SK-N-SH (cell line): Measurements from ENCODE around the gene THSD7A. TPM values are rescaled to one million over a fixed set of nuclear protein-coding genes. Genes with fewer than 3 reads are reported as not detected.

Source experiments
- CTCF ChIA-PET: fragments of 300-600, 350-600 bp; formaldehyde crosslinking; extraction: SDS; loops from one replicate; lab custom pipeline; 2021; lab: Yijun Ruan, JAX
- POLR2A ChIA-PET: fragments of 350-600 bp; sonication (Branson Sonifier 250); formaldehyde crosslinking; extraction: SDS; loops from one replicate; lab custom pipeline; 2020; ENCODE audit warnings: antibody characterized with exemption, inconsistent platforms; lab: Yijun Ruan, JAX
- DNase-seq: peaks from one replicate; pipeline ENCODE4 v3.0.0; 2012
- H2AFZ ChIP-seq: fragments of 200-600 bp; sonication (generic); 2 replicates; pipeline ENCODE4 v1.8.1; 2016; ENCODE audit warnings: antibody characterized with exemption, mild to moderate bottlenecking, low read depth
- H3F3A ChIP-seq: fragments of 200-600 bp; sonication (generic); replicated peaks from 2 replicates; pipeline ENCODE3; 2016; ENCODE audit warnings: antibody characterized with exemption, mild to moderate bottlenecking; ENCODE audit not compliant: insufficient read depth
- H3K27ac ChIP-seq, 2 experiments: fragments of 200-500 bp in 1 of 2; fragments of 200-600 bp in 1 of 2; sonication (Bioruptor generic) in 1 of 2; sonication (generic), shearing (Covaris generic) in 1 of 2; 2 replicates each; pipeline versions ENCODE4 v1.5.1 to v1.6.1; 2014 to 2016; ENCODE audit warnings: low read depth in 2 of 2, inconsistent platforms in 1 of 2, low read length in 1 of 2, mild to moderate bottlenecking in 1 of 2, mixed read lengths in 1 of 2
- H3K27me3 ChIP-seq: fragments of 200-600 bp; sonication (generic), shearing (Covaris generic); 2 replicates; pipeline ENCODE4 v1.6.1; 2016; ENCODE audit warnings: mixed run types; ENCODE audit not compliant: insufficient read depth
- H3K36me3 ChIP-seq, 2 experiments: fragments of 200-500 bp in 1 of 2; fragments of 200-600 bp in 1 of 2; sonication (Bioruptor generic) in 1 of 2; sonication (generic) in 1 of 2; replicated peaks in 1 of 2; 2 replicates each; pipeline versions ENCODE3 to v1.5.1; 2014 to 2016; ENCODE audit warnings: low read length in 1 of 2, mild to moderate bottlenecking in 1 of 2; ENCODE audit not compliant: insufficient read depth in 2 of 2, control insufficient read depth in 1 of 2
- H3K4me1 ChIP-seq, 2 experiments: fragments of 200-500 bp in 1 of 2; fragments of 200-600 bp in 1 of 2; sonication (Bioruptor generic) in 1 of 2; sonication (generic), shearing (Covaris generic) in 1 of 2; 2 replicates each; pipeline versions ENCODE4 v1.5.1 to v1.6.1; 2014 to 2016; ENCODE audit warnings: low read depth in 1 of 2, low read length in 1 of 2, mixed run types in 1 of 2; ENCODE audit not compliant: insufficient read depth in 2 of 2, control insufficient read depth in 1 of 2
- H3K4me2 ChIP-seq: fragments of 200-600 bp; sonication (generic), shearing (Covaris generic); 2 replicates; pipeline ENCODE4 v1.6.1; 2017; ENCODE audit warnings: mixed run types
- H3K4me3 ChIP-seq, 2 experiments: fragments of 200-500 bp in 1 of 2; fragments of 200-600 bp in 1 of 2; sonication (Bioruptor generic) in 1 of 2; sonication (generic), shearing (Covaris generic) in 1 of 2; 2 replicates each; pipeline versions ENCODE4 v1.5.1 to v1.8.1; 2014 to 2016; ENCODE audit warnings: low read depth in 2 of 2, inconsistent platforms in 1 of 2, low read length in 1 of 2, mild to moderate bottlenecking in 1 of 2, mixed read lengths in 1 of 2, moderate library complexity in 1 of 2
- H3K79me2 ChIP-seq: fragments of 200-600 bp; sonication (generic); 2 replicates; pipeline ENCODE4 v1.8.1; 2017; ENCODE audit warnings: mild to moderate bottlenecking; ENCODE audit not compliant: insufficient read depth
- H3K9ac ChIP-seq: fragments of 200-600 bp; sonication (generic); 2 replicates; pipeline ENCODE4 v1.6.1; 2017; ENCODE audit warnings: mixed run types
- H3K9me2 ChIP-seq: fragments of 200-600 bp; sonication (generic); 2 replicates; pipeline ENCODE4 v1.6.1; 2017; ENCODE audit warnings: mixed run types
- H3K9me3 ChIP-seq: fragments of 200-600 bp; sonication (generic); 2 replicates; pipeline ENCODE4 v1.6.1; 2017; ENCODE audit warnings: mixed run types, mild to moderate bottlenecking, moderate library complexity
- H4K20me1 ChIP-seq: fragments of 200-600 bp; sonication (generic); 2 replicates; pipeline ENCODE4 v1.6.1; 2017; ENCODE audit warnings: mild to moderate bottlenecking, mixed run types; ENCODE audit not compliant: insufficient read depth
- ELF1 ChIP-seq: IDR thresholded peaks from 2 replicates; pipeline ENCODE4 v1.4.0; 2012
- EP300 ChIP-seq, 2 experiments: IDR thresholded peaks; 2 replicates each; pipeline versions ENCODE4 v1.4.0 to v1.6.1; 2012; ENCODE audit warnings: borderline replicate concordance in 1 of 2, low read depth in 1 of 2, low read length in 1 of 2
- EZH2phosphoT487 ChIP-seq: fragments of 200-600 bp; sonication (generic); IDR thresholded peaks from 2 replicates; pipeline ENCODE4 v1.6.1; 2017; ENCODE audit warnings: low read depth, mixed run types, mild to moderate bottlenecking, antibody characterized with exemption, moderate library complexity, borderline replicate concordance
- FOXM1 ChIP-seq: IDR thresholded peaks from 2 replicates; pipeline ENCODE4 v1.4.0; 2012; ENCODE audit warnings: low read depth, mild to moderate bottlenecking
- GABPA ChIP-seq: IDR thresholded peaks from 2 replicates; pipeline ENCODE4 v1.4.0; 2012; ENCODE audit warnings: low read depth, mild to moderate bottlenecking
- GATA2 ChIP-seq: sonication (generic); formaldehyde crosslinking; IDR thresholded peaks from 2 replicates; pipeline ENCODE4 v1.5.0; 2020; ENCODE audit warnings: mild to moderate bottlenecking, missing genetic modification reagents
- NRF1 ChIP-seq: IDR thresholded peaks from 2 replicates; pipeline ENCODE4 v1.6.1; 2012; ENCODE audit warnings: low read depth, mild to moderate bottlenecking, low read length
- RAD21 ChIP-seq: IDR thresholded peaks from 2 replicates; pipeline ENCODE4 v1.6.1; 2012; ENCODE audit warnings: mild to moderate bottlenecking, low read length
- RCOR1 ChIP-seq: fragments of 150-350 bp; IDR thresholded peaks from 2 replicates; pipeline ENCODE4 v1.6.1; 2017; ENCODE audit warnings: antibody characterized with exemption, low read length
- RFX5 ChIP-seq: IDR thresholded peaks from 2 replicates; pipeline ENCODE4 v1.6.1; 2012; ENCODE audit warnings: mild to moderate bottlenecking, improper control_type of control experiment, low read length
- SIN3A ChIP-seq: IDR thresholded peaks from 2 replicates; pipeline ENCODE4 v1.6.1; 2012; ENCODE audit warnings: low read depth, mild to moderate bottlenecking, low read length, moderate library complexity, borderline replicate concordance
- SMC3 ChIP-seq: IDR thresholded peaks from 2 replicates; pipeline ENCODE4 v1.6.1; 2012; ENCODE audit warnings: low read depth, low read length, improper control_type of control experiment
- TCF12 ChIP-seq: IDR thresholded peaks from 2 replicates; pipeline ENCODE4 v1.4.0; 2012
- YY1 ChIP-seq: IDR thresholded peaks from 2 replicates; pipeline ENCODE4 v1.4.0; 2012; ENCODE audit warnings: low read depth, mild to moderate bottlenecking
- WGBS: methylation state at CpG from one replicate; pipeline ENCODE4 v1.1.6; 2017; ENCODE audit warnings: low lambda C conversion rate; 5-methylcytosine and 5-hydroxymethylcytosine counted together
- polyA plus RNA-seq, 3 experiments: library from polyadenylated mRNA; depleted of rRNA; stranded (reverse); fragments of >200 nt; gene quantifications; 2 replicates each; pipeline ENCODE4 v1.2.3, GENCODE V29; 2012
- TF ChIP-seq, protein P1 (sequence below): IDR thresholded peaks from 2 replicates; pipeline ENCODE4 v1.4.0; 2012; ENCODE audit warnings: low read depth, borderline replicate concordance
- TF ChIP-seq, protein P2 (sequence below): fragments of 150-350 bp; IDR thresholded peaks from 2 replicates; pipeline ENCODE4 v1.6.1; 2016; ENCODE audit warnings: mild to moderate bottlenecking, low read depth, low read length
- TF ChIP-seq, protein P3 (sequence below): fragments of 150-350 bp; IDR thresholded peaks from 2 replicates; pipeline ENCODE4 v1.6.1; 2017; ENCODE audit warnings: antibody characterized with exemption, low read length, low read depth, borderline replicate concordance

The THSD7A gene
- polyA plus RNA-seq, 1 of the 3 experiments (the other 2 are of a cell fraction): 0.16 TPM

DNA sequence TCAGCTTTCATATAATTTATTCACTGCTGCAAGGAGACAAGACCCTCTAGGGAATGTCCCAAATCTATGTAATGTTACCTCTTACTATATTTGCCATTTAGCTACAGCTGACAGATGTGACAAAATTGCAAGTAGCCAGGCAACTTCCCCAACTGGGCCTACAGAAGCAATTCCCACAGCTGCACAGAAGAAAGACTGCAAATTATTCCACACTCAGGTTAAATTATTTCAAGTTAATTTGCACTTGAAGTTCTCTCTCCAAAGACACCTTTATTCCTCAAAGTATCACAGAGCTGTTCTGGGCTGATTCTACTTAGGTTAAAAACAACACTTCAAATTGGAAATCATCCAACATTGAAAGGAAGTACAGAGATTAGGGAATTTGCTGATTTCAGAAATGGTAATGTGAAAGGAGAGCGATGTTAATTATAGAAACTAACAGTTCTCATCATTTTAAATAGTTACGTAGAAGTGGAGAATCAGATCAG is 133.6 kb downstream of the THSD7A start:
- Histone ChIP-seq H3K27ac (peak overlapping the region in 1 of 2 experiments; percentile 20; a peak in 2 of 4 replicates), H3F3A (no peaks in the 10 kb centered on the region), H3K9me3 (no peaks in the 10 kb centered on the region), H3K4me2 (no peak overlapping the region), H3K36me3 (peaks cover 0 to 2% of the 10 kb centered on the region in 2 experiments), H4K20me1 (no peaks in the 10 kb centered on the region), H3K4me1 (peaks cover 0 to 23% of the 10 kb centered on the region in 2 experiments; a peak in 2 of 4 replicates), H3K27me3 (no peaks in the 10 kb centered on the region), H3K79me2 (no peaks in the 10 kb centered on the region), H3K9ac (no peak overlapping the region), H3K4me3 (no peak overlapping the region), H3K9me2 (no peaks in the 10 kb centered on the region), H2AFZ (no peak overlapping the region)
- ChIA-PET POLR2A (no interaction called here), CTCF (interaction anchor here (1.1 to 1.8 kb wide), 3 partner anchors 28 to 271 kb away, joined by 3 to 4 read pairs (median 3); no protein-coding TSS in a partner anchor)
- no peak for DNase-seq
- 72% methylated on average over 2 of the region's 2 CpGs for WGBS
- no peak for TF ChIP-seq SMC3
- TF ChIP-seq RAD21: peak; percentile 3; the same call in 1 of the 2 replicates
- TF ChIP-seq GATA2 (CRISPR knock-in tag): 0 out of 2 replicates have a peak, but pooled peaks have one; percentile 17

DNA sequence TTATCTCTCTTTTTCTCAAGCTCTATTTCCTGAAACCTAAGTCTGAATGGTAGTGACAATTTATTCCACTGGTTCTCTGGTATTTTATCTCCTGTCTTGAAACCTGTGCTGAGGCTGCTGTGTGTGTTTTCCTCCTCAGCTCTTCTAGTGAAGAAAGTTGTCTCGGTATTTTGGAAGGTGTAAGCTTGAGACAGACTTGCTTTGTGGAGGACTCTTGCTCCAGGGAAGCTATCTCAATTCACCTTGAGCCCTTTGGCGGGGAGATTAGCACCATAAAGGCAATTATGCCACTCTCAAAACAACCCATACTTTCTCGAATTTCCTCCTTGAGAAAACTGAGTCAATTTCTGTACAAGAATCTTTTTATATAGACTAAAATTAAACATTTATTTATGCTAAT is 141.6 kb downstream of the THSD7A start:
- TF ChIP-seq, protein P1, sequence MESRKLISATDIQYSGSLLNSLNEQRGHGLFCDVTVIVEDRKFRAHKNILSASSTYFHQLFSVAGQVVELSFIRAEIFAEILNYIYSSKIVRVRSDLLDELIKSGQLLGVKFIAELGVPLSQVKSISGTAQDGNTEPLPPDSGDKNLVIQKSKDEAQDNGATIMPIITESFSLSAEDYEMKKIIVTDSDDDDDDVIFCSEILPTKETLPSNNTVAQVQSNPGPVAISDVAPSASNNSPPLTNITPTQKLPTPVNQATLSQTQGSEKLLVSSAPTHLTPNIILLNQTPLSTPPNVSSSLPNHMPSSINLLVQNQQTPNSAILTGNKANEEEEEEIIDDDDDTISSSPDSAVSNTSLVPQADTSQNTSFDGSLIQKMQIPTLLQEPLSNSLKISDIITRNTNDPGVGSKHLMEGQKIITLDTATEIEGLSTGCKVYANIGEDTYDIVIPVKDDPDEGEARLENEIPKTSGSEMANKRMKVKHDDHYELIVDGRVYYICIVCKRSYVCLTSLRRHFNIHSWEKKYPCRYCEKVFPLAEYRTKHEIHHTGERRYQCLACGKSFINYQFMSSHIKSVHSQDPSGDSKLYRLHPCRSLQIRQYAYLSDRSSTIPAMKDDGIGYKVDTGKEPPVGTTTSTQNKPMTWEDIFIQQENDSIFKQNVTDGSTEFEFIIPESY: no peak
- TF ChIP-seq GABPA (no peak), RCOR1 (no peak), EZH2phosphoT487 (no peak), SMC3 (no peak), NRF1 (no peak), GATA2 (CRISPR knock-in tag) (no peak), FOXM1 (no peak), RFX5 (no peak), EP300 (IDR thresholded peaks at IDR 0.05; ENCODE audit: borderline replicate concordance in 1 of 2, low read depth in 1 of 2, low read length in 1 of 2) (no peak), TCF12 (no peak), ELF1 (no peak), SIN3A (no peak), YY1 (no peak)
- TF ChIP-seq, protein P2, sequence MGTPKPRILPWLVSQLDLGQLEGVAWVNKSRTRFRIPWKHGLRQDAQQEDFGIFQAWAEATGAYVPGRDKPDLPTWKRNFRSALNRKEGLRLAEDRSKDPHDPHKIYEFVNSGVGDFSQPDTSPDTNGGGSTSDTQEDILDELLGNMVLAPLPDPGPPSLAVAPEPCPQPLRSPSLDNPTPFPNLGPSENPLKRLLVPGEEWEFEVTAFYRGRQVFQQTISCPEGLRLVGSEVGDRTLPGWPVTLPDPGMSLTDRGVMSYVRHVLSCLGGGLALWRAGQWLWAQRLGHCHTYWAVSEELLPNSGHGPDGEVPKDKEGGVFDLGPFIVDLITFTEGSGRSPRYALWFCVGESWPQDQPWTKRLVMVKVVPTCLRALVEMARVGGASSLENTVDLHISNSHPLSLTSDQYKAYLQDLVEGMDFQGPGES: no peak
- TF ChIP-seq, protein P3, sequence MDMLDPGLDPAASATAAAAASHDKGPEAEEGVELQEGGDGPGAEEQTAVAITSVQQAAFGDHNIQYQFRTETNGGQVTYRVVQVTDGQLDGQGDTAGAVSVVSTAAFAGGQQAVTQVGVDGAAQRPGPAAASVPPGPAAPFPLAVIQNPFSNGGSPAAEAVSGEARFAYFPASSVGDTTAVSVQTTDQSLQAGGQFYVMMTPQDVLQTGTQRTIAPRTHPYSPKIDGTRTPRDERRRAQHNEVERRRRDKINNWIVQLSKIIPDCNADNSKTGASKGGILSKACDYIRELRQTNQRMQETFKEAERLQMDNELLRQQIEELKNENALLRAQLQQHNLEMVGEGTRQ: no peak
- no peak for DNase-seq
- Histone ChIP-seq H3K9me3 (no peaks in the 10 kb centered on the region), H3K36me3 (peaks cover 0 to 2% of the 10 kb centered on the region in 2 experiments), H3F3A (no peaks in the 10 kb centered on the region), H3K4me1 (no peaks in the 10 kb centered on the region; a peak in 1 of 4 replicates), H2AFZ (no peak overlapping the region), H3K27me3 (no peaks in the 10 kb centered on the region), H3K27ac (no peak overlapping the region), H3K9me2 (no peaks in the 10 kb centered on the region), H4K20me1 (no peaks in the 10 kb centered on the region), H3K4me2 (no peak overlapping the region), H3K9ac (no peak overlapping the region), H3K79me2 (no peaks in the 10 kb centered on the region), H3K4me3 (no peak overlapping the region)
- ChIA-PET POLR2A (no interaction called here), CTCF (interaction anchor here (1.0 to 1.7 kb wide), 3 partner anchors 15 to 146 kb away, joined by 3 read pairs; no protein-coding TSS in a partner anchor)
- WGBS: 20% methylated on average over 3 of the region's 3 CpGs
